ENCODE measurements around the gene RILPL2.
A peak's percentile ranks its signal among the peaks of the same experiment; 100 is the strongest.

The RILPL2 gene

DNA sequence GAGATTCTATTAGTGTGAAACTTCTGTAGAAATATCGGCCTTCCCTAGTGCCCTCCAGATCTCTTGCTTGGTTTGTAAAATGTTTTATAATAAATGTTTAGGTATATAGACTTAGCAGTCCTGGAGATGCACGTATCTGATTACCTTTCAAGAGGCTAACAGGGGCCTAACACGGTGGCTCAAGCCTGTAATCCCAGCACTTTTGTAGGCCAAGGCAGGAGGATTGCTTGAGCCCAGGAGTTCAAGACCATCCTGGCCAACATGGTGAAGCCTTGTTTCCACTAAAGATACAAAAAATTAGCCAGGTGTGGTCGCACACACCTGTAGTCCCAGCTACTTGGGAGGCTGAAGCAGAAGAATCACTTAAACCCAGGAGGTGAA is 9.8 kb upstream of the RILPL2 start:
- TF ChIP-seq, protein P1, sequence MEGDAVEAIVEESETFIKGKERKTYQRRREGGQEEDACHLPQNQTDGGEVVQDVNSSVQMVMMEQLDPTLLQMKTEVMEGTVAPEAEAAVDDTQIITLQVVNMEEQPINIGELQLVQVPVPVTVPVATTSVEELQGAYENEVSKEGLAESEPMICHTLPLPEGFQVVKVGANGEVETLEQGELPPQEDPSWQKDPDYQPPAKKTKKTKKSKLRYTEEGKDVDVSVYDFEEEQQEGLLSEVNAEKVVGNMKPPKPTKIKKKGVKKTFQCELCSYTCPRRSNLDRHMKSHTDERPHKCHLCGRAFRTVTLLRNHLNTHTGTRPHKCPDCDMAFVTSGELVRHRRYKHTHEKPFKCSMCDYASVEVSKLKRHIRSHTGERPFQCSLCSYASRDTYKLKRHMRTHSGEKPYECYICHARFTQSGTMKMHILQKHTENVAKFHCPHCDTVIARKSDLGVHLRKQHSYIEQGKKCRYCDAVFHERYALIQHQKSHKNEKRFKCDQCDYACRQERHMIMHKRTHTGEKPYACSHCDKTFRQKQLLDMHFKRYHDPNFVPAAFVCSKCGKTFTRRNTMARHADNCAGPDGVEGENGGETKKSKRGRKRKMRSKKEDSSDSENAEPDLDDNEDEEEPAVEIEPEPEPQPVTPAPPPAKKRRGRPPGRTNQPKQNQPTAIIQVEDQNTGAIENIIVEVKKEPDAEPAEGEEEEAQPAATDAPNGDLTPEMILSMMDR (IDR thresholded peaks at IDR 0.05; ENCODE audit: low read depth, low read length) = no peak

DNA sequence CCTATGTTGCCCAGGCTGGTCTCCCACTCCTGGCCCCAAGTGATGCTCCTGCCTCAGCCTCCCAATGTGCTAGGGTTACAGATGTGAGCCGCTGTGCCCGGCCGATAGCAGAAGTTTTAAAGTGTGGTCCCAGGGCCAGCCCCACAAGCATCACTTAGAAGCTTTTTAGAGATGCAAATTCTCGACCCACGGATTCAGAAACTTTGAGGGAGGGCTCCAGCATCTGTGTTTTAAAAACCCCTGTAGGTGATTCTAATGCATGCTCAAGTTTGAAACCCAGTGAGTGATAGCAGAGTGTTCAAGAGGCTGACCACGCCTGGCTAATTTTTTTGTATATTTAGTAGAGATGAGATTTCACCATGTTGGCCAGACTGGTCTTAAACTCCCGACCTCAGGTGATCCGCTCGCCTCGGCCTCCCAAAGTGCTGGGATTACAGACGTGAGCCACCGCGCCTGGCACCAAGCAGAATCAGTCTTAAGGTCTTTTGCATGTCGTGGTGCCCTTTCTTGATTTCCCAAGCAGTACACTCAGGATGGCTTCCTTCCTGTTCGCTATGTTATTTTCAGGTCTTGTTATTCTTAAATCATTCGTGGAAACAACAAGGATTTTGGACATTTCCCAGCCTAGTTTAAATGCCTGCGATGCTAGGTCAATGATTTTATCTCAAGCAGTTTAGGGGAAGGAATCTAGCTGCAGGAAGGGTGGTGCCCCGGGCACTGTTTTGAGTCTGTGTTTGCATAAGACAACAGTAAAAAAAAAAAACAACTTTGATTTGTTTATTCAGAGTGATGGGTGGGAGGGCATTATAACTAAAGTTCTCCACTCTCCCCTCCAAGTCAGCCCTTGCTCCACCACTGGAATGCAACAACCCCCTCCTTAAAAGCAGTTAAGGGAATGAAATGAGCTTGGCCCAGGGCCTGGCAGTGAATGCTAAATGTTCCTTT is 9.2 kb upstream of the RILPL2 start:
- H3K4me3 ChIP-seq (ENCODE audit: low read depth, low read length) = no peak overlapping the region
- TF ChIP-seq, protein P1 (IDR thresholded peaks at IDR 0.05; ENCODE audit: low read depth, low read length) = no peak

More for the DNA sequence above, 9.8 kb upstream of the RILPL2 start:
- H3K4me3 ChIP-seq (ENCODE audit: low read depth, low read length) = no peak overlapping the region

DNA sequence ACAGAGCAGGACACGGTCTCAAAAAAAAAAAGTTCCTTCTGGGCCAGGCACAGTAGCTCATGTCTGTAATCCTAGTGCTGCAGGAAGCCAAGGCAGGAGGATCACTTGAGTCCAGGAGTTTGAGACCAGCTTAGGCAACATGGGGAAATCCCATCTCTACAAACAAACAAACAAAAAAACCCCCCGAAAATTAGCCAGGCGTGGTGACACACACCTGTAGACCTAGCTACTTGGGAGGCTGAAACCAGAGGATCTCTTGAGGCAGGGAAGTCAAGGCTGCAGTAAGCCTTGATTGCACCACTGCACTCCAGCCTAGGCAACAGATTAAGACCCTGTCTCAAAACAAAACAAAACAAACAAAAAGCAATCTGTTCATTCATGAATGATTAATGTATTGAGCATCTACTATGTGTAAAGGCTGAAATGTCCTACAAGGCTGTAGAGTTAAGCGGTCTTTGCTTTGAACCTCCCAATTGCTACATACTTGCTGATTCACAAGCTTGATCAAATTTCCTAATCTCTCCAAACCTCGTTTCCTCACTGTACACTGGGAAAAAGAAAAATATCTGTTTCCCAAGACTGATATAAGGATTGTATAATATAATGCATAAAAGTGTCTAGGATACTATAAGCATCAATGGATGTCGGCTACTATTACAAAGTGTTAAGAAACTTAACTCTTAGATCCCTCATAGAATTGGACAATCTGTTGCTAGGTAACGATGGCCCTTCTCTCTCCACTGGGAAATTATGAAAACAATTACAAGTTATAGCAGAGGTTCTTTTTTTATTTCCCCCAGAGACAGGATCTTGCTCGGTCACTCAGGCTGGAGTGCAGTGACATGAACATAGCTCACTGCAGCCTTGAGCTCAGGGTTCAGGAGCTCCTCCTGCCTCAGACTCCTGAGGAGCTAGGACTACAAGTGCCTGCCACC is 7.9 kb upstream of the RILPL2 start:
- H3K4me3 ChIP-seq (ENCODE audit: low read depth, low read length) = no peak overlapping the region
- TF ChIP-seq, protein P1 (IDR thresholded peaks at IDR 0.05; ENCODE audit: low read depth, low read length) = no peak

DNA sequence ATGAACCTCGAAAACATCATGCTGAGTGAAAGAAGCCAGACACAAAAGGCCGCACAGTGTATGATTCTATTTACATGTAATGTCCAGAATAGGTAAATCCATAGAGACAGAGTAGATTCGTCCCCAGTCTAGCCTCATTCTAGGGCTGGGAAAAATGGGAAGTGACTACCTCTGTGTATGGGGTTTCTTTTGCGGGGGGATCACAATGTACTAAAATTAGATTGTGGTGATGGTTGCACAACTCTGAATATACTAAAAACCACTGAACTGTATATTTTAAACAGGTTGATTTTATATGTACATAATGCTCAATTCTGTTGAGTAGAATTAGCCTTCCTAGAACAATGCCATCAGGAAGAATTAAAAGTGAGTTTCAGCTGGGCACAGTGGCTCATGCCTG is 6.3 kb upstream of the RILPL2 start:
- H3K4me3 ChIP-seq (ENCODE audit: low read depth, low read length) = no peak overlapping the region
- TF ChIP-seq, protein P1 (IDR thresholded peaks at IDR 0.05; ENCODE audit: low read depth, low read length) = no peak

DNA sequence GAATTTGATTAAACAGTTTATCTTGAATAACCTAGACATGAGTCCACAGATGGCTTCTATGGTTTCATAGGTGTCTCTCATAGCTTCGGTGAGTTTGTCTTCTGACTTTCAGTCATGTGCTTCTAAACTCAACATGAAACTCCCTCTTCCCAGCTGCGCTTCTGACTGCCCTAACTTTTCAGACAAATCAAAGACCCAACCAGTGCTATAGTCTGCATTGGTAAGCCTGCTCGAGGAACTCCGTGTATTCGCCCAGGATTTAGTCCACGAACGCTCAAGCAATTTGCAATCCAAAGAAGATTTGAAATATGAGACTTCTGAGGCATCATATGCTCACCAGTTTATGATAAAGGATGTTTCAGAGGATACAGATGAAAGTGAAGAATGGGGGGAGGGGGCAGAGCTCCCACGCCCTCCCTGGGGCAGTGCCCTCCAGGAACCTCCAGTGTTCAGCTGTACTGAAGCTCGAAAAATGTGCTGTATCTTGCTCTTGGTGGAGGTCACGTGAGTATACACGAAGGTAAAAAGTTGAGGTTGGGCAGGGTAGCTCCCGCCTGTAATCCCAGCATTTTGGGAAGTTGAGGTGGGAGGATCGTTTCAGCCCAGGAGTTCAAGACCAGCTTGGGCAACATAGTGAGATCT is 5.2 kb upstream of the RILPL2 start:
- H3K4me3 ChIP-seq (ENCODE audit: low read depth, low read length) = no peak overlapping the region

DNA sequence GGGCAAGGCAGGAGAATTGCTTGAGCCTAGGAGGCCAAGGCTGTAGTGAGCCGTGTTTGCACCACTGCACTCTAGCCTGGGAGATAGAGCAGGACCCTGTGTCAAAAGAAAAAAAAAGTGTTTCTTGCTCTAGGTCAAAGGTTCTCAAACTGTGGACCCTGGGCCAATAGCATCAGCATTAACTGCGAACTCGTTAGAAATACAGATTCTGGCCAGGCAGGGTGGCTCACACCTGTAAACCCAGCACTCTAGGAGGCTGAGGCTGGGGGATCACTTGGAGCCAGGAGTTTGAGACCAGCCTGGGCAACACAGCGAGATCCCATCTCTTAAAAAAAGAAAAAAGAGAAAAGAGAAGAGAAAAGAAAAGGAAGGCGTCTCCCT is 858 bp downstream of the RILPL2 start:
- H3K4me3 ChIP-seq (ENCODE audit: low read depth, low read length) = peak overlapping the region; percentile 88
- TF ChIP-seq, protein P1 (IDR thresholded peaks at IDR 0.05; ENCODE audit: low read depth, low read length) = no peak

More for the DNA sequence above, 5.2 kb upstream of the RILPL2 start:
- TF ChIP-seq, protein P1 (IDR thresholded peaks at IDR 0.05; ENCODE audit: low read depth, low read length) = no peak
